H1 (cell line): ENCODE measurements around the gene RBM26. TPM values are rescaled to one million over a fixed set of nuclear protein-coding genes. Genes with fewer than 3 reads are reported as not detected.

Source experiments
- CTCF ChIA-PET: fragments of 300-600 bp; sonication (Branson Sonifier 250); formaldehyde crosslinking; loops from one replicate; lab custom pipeline; 2021; ENCODE audit not compliant: partially characterized antibody; lab: Charles Lee
- POLR2A ChIA-PET: fragments of 300-600 bp; sonication (Branson Sonifier 250); formaldehyde crosslinking; loops from one replicate; lab custom pipeline; 2021; ENCODE audit warnings: inconsistent platforms; ENCODE audit not compliant: partially characterized antibody; lab: Charles Lee
- DNase-seq, 2 experiments: peaks; one replicate each; pipeline versions ENCODE4 v3.0.0 to v3.0.0-alpha.2; 2010 to 2022; ENCODE audit warnings: low spot score in 2 of 2, low read depth in 1 of 2, mixed read lengths in 1 of 2
- FAIRE-seq: peaks from 2 replicates; lab custom pipeline; 2011; peaks lifted over from hg19 to GRCh38; lab: Jason Lieb, UNC
- H2AFZ ChIP-seq: 2 replicates; pipeline ENCODE4 v1.8.1; 2012; ENCODE audit warnings: low read length, inconsistent platforms
- H2AK5ac ChIP-seq: 2 replicates; pipeline ENCODE4 v1.6.1; 2013; ENCODE audit warnings: low read depth, low read length
- H2BK120ac ChIP-seq: replicated peaks from 2 replicates; pipeline ENCODE3; 2013; ENCODE audit warnings: low read depth, low read length, inconsistent platforms
- H2BK12ac ChIP-seq: 2 replicates; pipeline ENCODE4 v1.6.1; 2013; ENCODE audit warnings: low read depth, low read length
- H2BK15ac ChIP-seq: 2 replicates; pipeline ENCODE4 v1.6.1; 2013; ENCODE audit warnings: low read length
- H2BK20ac ChIP-seq: 2 replicates; pipeline ENCODE4 v1.6.1; 2013; ENCODE audit warnings: low read length
- H2BK5ac ChIP-seq: 2 replicates; pipeline ENCODE4 v1.6.1; 2013; ENCODE audit warnings: low read depth, low read length
- H3K14ac ChIP-seq: 2 replicates; pipeline ENCODE4 v1.6.1; 2013; ENCODE audit warnings: inconsistent platforms; ENCODE audit not compliant: insufficient read length
- H3K18ac ChIP-seq: 2 replicates; pipeline ENCODE4 v1.6.1; 2013; ENCODE audit warnings: low read length; ENCODE audit errors: extremely low read depth
- H3K23ac ChIP-seq: 2 replicates; pipeline ENCODE4 v1.6.1; 2013; ENCODE audit warnings: inconsistent platforms; ENCODE audit not compliant: insufficient read length
- H3K23me2 ChIP-seq: 2 replicates; pipeline ENCODE4 v1.6.1; 2013; ENCODE audit warnings: low read depth, low read length
- H3K27ac ChIP-seq: 2 replicates; pipeline ENCODE4 v1.6.1; 2011; ENCODE audit warnings: low read depth, low read length, inconsistent platforms
- H3K27me3 ChIP-seq, 4 experiments: replicated peaks in 1 of 4; 1 replicate in 1 of 4; 2 replicates in 3 of 4; pipeline versions ENCODE4 v1.6.1 to v1.8.1; 2011 to 2013; ENCODE audit warnings: low read length in 3 of 4, mild to moderate bottlenecking in 3 of 4, inconsistent platforms in 2 of 4, mixed read lengths in 2 of 4, moderate library complexity in 1 of 4; ENCODE audit not compliant: control insufficient read depth in 3 of 4, insufficient read depth in 3 of 4; ENCODE audit errors: extremely low read depth in 1 of 4
- H3K36me3 ChIP-seq, 4 experiments: 2 replicates each; pipeline versions ENCODE4 v1.6.1 to v1.8.1; 2011 to 2013; ENCODE audit warnings: mild to moderate bottlenecking in 4 of 4, low read length in 3 of 4, moderate library complexity in 2 of 4, control low read depth in 1 of 4, inconsistent platforms in 1 of 4; ENCODE audit not compliant: insufficient read depth in 4 of 4, control insufficient read depth in 2 of 4
- H3K4ac ChIP-seq: replicated peaks from 2 replicates; pipeline ENCODE3; 2013; ENCODE audit warnings: low read length, low read depth, mixed read lengths, inconsistent platforms; ENCODE audit not compliant: insufficient read length
- H3K4me1 ChIP-seq, 4 experiments: replicated peaks in 1 of 4; 1 replicate in 1 of 4; 2 replicates in 3 of 4; pipeline versions ENCODE4 v1.6.1 to v1.8.1; 2011 to 2013; ENCODE audit warnings: low read length in 3 of 4, inconsistent platforms in 2 of 4, mixed read lengths in 1 of 4; ENCODE audit not compliant: insufficient read depth in 4 of 4, control insufficient read depth in 3 of 4
- H3K4me2 ChIP-seq, 2 experiments: 2 replicates each; pipeline versions ENCODE4 v1.6.1 to v1.8.1; 2011 to 2013; ENCODE audit warnings: low read depth in 2 of 2, low read length in 2 of 2, control low read depth in 1 of 2, inconsistent platforms in 1 of 2, mild to moderate bottlenecking in 1 of 2; ENCODE audit not compliant: insufficient read depth in 1 of 2
- H3K4me3 ChIP-seq, 4 experiments: fragments of 200-600, 300-600 bp in 1 of 4; sonication (generic), shearing (Covaris generic), sonication (Bioruptor Twin) in 1 of 4; 2 replicates each; pipeline versions ENCODE4 v1.5.1 to v1.8.1; 2011 to 2016; ENCODE audit warnings: low read length in 4 of 4, low read depth in 3 of 4, control low read depth in 2 of 4, inconsistent platforms in 2 of 4, mild to moderate bottlenecking in 2 of 4, mixed read lengths in 1 of 4, moderate library complexity in 1 of 4; ENCODE audit not compliant: insufficient read depth in 2 of 4; ENCODE audit errors: extremely low read depth in 1 of 4
- H3K56ac ChIP-seq: replicated peaks from 2 replicates; pipeline ENCODE3; 2013; ENCODE audit warnings: low read depth, mild to moderate bottlenecking, mixed read lengths, low read length, inconsistent platforms; ENCODE audit not compliant: insufficient read length
- H3K79me1 ChIP-seq: 2 replicates; pipeline ENCODE4 v1.6.1; 2013; ENCODE audit warnings: low read depth, low read length, control low read depth
- H3K79me2 ChIP-seq, 2 experiments: 2 replicates each; pipeline versions ENCODE4 v1.6.1 to v1.8.1; 2012 to 2013; ENCODE audit warnings: low read length in 2 of 2, mild to moderate bottlenecking in 2 of 2, inconsistent platforms in 1 of 2; ENCODE audit not compliant: insufficient read depth in 2 of 2, control insufficient read depth in 1 of 2
- H3K9ac ChIP-seq, 4 experiments: replicated peaks in 1 of 4; 1 replicate in 1 of 4; 2 replicates in 3 of 4; pipeline versions ENCODE4 v1.6.1 to v1.8.1; 2011 to 2013; ENCODE audit warnings: low read depth in 3 of 4, low read length in 3 of 4, control low read depth in 2 of 4, mild to moderate bottlenecking in 2 of 4, moderate library complexity in 2 of 4, inconsistent platforms in 1 of 4; ENCODE audit errors: extremely low read depth in 1 of 4
- H3K9me3 ChIP-seq, 2 experiments: 2 replicates each; pipeline versions ENCODE4 v1.6.1 to v1.8.1; 2012 to 2013; ENCODE audit warnings: mild to moderate bottlenecking in 2 of 2, moderate library complexity in 2 of 2, control low read depth in 1 of 2, inconsistent platforms in 1 of 2, low read depth in 1 of 2, low read length in 1 of 2, mixed read lengths in 1 of 2; ENCODE audit not compliant: insufficient read depth in 2 of 2
- H4K20me1 ChIP-seq, 2 experiments: replicated peaks in 1 of 2; 2 replicates each; pipeline versions ENCODE3 to v1.8.1; 2011 to 2013; ENCODE audit warnings: inconsistent platforms in 2 of 2, low read length in 2 of 2, mild to moderate bottlenecking in 1 of 2; ENCODE audit not compliant: insufficient read depth in 2 of 2, control insufficient read depth in 1 of 2
- H4K5ac ChIP-seq: 2 replicates; pipeline ENCODE4 v1.6.1; 2013; ENCODE audit warnings: low read length, low read depth, mixed read lengths, inconsistent platforms; ENCODE audit not compliant: insufficient read length
- H4K8ac ChIP-seq: 2 replicates; pipeline ENCODE4 v1.8.0; 2013; ENCODE audit warnings: mild to moderate bottlenecking, moderate library complexity, low read length, inconsistent platforms; ENCODE audit not compliant: insufficient read depth; ENCODE audit errors: extremely low read depth
- H4K91ac ChIP-seq: replicated peaks from 2 replicates; pipeline ENCODE3; 2013; ENCODE audit warnings: low read length, mixed read lengths, inconsistent platforms; ENCODE audit not compliant: insufficient read length
- FOSL1 ChIP-seq: IDR thresholded peaks from 2 replicates; pipeline ENCODE4 v1.6.1; 2011; ENCODE audit warnings: mild to moderate bottlenecking, low read depth, low read length, moderate library complexity; ENCODE audit not compliant: insufficient read depth
- RNF2 ChIP-seq: fragments of 200-900, 300-1000 bp; sonication (generic); IDR thresholded peaks from 2 replicates; pipeline ENCODE4 v1.7.1; 2016; ENCODE audit warnings: borderline replicate concordance, low read depth, mild to moderate bottlenecking, antibody characterized with exemption, low read length; ENCODE audit not compliant: poor library complexity, severe bottlenecking; ENCODE audit errors: missing control alignments
- ZNF274 ChIP-seq: IDR thresholded peaks from 2 replicates; pipeline ENCODE4 v1.7.0; 2012; ENCODE audit warnings: low read length, borderline replicate concordance; ENCODE audit errors: extremely low read depth
- polyA plus RNA-seq, 7 experiments: library from polyadenylated mRNA; depleted of rRNA in 3 of 7; stranded (reverse) in 5 of 7; unstranded in 2 of 7; fragments of >200 nt in 5 of 7; fragments of 200-250 nt in 2 of 7; gene quantifications; 1 replicate in 5 of 7; 2 replicates in 1 of 7; 4 replicates in 1 of 7; pipeline versions ENCODE4 v1.2.1 to v1.2.3, GENCODE V29; 2011 to 2013; ENCODE audit warnings: missing spikeins in 2 of 7, mixed read lengths in 2 of 7
- total RNA-seq: library from RNA; stranded (reverse); fragmentation: NEBNext Ultra II Directional; extraction: Animal tissue kit (Norgen Biotek cat#: 25700); gene quantifications from 2 replicates; pipeline ENCODE4 v1.2.1, GENCODE V29; 2021

RBM26 gene
- total and polyA plus RNA-seq, 2 of the 8 experiments (the other 6 are each of a cell fraction or from before 2014, with no cell fraction given) = 20.3 to 65.5 TPM

DNA sequence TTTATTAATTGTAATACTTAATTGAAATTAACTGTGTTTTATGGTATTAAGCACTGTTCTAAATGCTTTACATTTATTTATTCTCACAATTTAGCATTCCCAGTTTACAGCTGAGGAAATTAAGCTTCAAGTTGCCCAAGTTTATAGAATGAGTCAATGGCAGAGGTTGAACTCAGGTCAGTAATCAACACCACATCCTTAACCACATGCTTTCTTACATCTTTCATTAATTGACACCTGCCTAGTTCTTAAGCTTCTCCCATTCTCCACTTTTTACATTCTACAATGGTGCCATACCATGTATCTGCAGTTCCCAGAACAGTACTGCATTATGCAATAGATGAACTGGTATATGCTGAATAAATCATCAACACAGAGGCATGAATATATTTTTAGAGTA, 11.7 kb upstream of the RBM26 start:
- Histone ChIP-seq H2BK120ac (no peak overlapping the region), H3K14ac (no peak overlapping the region), H3K79me1 (no peaks in the 10 kb centered on the region), H2AFZ (no peak overlapping the region), H2BK20ac (no peak overlapping the region), H4K20me1 (no peaks in the 10 kb centered on the region), H3K4me1 (no peaks in the 10 kb centered on the region), H3K18ac (no peak overlapping the region), H3K4me3 (no peak overlapping the region), H3K27me3 (no peaks in the 10 kb centered on the region), H2AK5ac (no peak overlapping the region), H4K91ac (no peak overlapping the region), H2BK12ac (no peak overlapping the region), H3K9ac (no peak overlapping the region), H3K79me2 (no peaks in the 10 kb centered on the region), H3K4ac (no peak overlapping the region), H3K4me2 (no peak overlapping the region), H3K56ac (no peak overlapping the region), H3K9me3 (no peaks in the 10 kb centered on the region; a peak in 1 of 4 replicates), H4K8ac (no peak overlapping the region), H3K27ac (no peak overlapping the region), H3K23ac (no peak overlapping the region), H3K36me3 (peaks cover 0 to 7% (median 2%) of the 10 kb centered on the region in 4 experiments; a peak in 3 of 8 replicates), H4K5ac (no peak overlapping the region), H3K23me2 (no peaks in the 10 kb centered on the region), H2BK5ac (no peak overlapping the region), H2BK15ac (no peak overlapping the region)
- DNase-seq = no peak
- TF ChIP-seq FOSL1 = no peak
- TF ChIP-seq RNF2 = no peak
- TF ChIP-seq ZNF274 = no peak
- CTCF ChIA-PET = interaction anchor here (2.0 to 2.8 kb wide), 2 partner anchors 15 to 123 kb away, joined by 7 to 9 read pairs; no protein-coding TSS in a partner anchor
- POLR2A ChIA-PET = no interaction called here
- FAIRE-seq = no peak
